ENCODE data around the gene VAV2. TPM values are rescaled to one million over a fixed set of nuclear protein-coding genes. Genes with fewer than 3 reads are reported as not detected.

Gene VAV2
- total and polyA plus RNA-seq, 2 of the 4 experiments (the other 2 are of a cell fraction), result 10.8 to 13.4 TPM

DNA sequence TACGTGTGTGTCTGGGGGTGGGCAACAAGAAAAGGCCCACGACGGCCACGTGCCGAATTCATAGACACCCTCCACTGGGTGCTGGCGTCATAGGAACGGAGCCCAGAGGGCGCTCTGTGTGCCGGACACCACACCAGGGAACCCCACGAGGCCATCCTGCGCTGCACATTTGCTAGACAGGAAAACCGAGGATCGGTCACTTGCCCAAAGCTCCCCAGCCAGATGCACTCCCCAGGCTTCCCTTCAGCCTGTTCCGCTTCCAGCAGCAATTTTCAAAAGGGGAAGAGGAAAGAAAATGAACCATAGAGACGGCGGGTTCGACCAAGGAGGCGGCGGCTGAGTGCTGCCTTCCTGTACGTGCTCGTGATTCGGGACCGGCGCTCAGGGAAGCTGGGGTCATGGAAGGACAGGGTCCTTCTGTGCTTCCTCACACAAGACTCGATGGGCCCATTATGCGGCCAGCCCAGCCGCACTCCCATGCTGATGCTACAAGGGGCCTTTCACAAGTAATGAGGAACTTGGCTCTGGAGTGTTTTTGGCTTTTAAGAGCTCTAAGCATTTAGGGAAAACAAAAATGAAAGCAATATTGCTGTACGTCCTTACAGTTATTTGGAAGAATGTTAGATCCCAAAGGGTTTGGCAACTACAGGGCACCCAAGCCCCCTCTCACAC lies 129.4 kb downstream of the VAV2 start:
- no peak overlapping the region for H3K9ac ChIP-seq (ENCODE audit: low read depth, low read length)
- H3K4me1 ChIP-seq (ENCODE audit: control insufficient read depth, insufficient read depth, low read length), result peaks cover 2% of the 10 kb centered on the region; the same call in 1 of the 2 replicates
- no peak overlapping the region for H3K27ac ChIP-seq (ENCODE audit: insufficient read depth, low read length)
- no peak overlapping the region for H3K4me2 ChIP-seq (ENCODE audit: low read depth, low read length)
- H3K36me3 ChIP-seq (ENCODE audit: control insufficient read depth, insufficient read depth, low read length), result peaks cover 9% of the 10 kb centered on the region; the same call in 1 of the 2 replicates
- TF ChIP-seq, protein P1, sequence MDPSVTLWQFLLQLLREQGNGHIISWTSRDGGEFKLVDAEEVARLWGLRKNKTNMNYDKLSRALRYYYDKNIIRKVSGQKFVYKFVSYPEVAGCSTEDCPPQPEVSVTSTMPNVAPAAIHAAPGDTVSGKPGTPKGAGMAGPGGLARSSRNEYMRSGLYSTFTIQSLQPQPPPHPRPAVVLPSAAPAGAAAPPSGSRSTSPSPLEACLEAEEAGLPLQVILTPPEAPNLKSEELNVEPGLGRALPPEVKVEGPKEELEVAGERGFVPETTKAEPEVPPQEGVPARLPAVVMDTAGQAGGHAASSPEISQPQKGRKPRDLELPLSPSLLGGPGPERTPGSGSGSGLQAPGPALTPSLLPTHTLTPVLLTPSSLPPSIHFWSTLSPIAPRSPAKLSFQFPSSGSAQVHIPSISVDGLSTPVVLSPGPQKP (IDR thresholded peaks at IDR 0.05; ENCODE audit: borderline replicate concordance, low read depth, low read length), result no peak
- no peak for TF ChIP-seq NFE2L2 (IDR thresholded peaks at IDR 0.05; ENCODE audit: low read depth, low read length)
- no peak for TF ChIP-seq MAZ (IDR thresholded peaks at IDR 0.05; ENCODE audit: borderline replicate concordance, low read depth, low read length)
- no peak for TF ChIP-seq POLR2A (IDR thresholded peaks at IDR 0.05; ENCODE audit: low read depth, low read length)
- H3K23ac ChIP-seq (ENCODE audit: low read depth, low read length), result no peak overlapping the region
- in situ Hi-C loops (cut with MboI; ENCODE audit: low sequenced_read_pairs) (no loop called here), dilution Hi-C loops (cut with HindIII; ENCODE audit: low sequenced_read_pairs, unreplicated experiment) (no loop called here), intact Hi-C loops (cut with micrococcal nuclease) (no loop called here)
- peaks cover 14% of the 10 kb centered on the region; the same call in 1 of the 2 replicates for H3K9me1 ChIP-seq (ENCODE audit: insufficient read depth, low read length)
- no peak overlapping the region for H4K91ac ChIP-seq (ENCODE audit: insufficient read depth, low read depth, low read length)
- no peak overlapping the region for H4K8ac ChIP-seq (ENCODE audit: low read depth in 2 of 2, low read length in 2 of 2)
- no peak overlapping the region for H2BK5ac ChIP-seq (ENCODE audit: low read depth, low read length, poor library complexity, severe bottlenecking)
- no peaks in the 10 kb centered on the region for H3K27me3 ChIP-seq (ENCODE audit: control insufficient read depth, insufficient read depth, low read length)
- H2AFZ ChIP-seq (replicated peaks; ENCODE audit: low read length, poor library complexity), result no peak overlapping the region
- no peak overlapping the region for H3K4me3 ChIP-seq (ENCODE audit: insufficient read depth, low read depth, low read length)
- POLR2A ChIA-PET (ENCODE audit: unreplicated experiment), result no interaction called here
- ATAC-seq (ENCODE audit: low read depth) (no peak), DNase-seq (no peak)
- peaks cover 5% of the 10 kb centered on the region for H3K9me3 ChIP-seq (ENCODE audit: control insufficient read depth, insufficient read depth, low read length)
- CTCF ChIA-PET, result no interaction called here
- peaks cover 29 to 59% of the 10 kb centered on the region in 2 experiments for H3K79me1 ChIP-seq (ENCODE audit: low read depth in 1 of 2, low read length in 2 of 2)
- H4K5ac ChIP-seq (ENCODE audit: low read depth, low read length), result no peak overlapping the region
- WGBS, 2 experiments (ENCODE audit: extremely low coverage in 2 of 2, insufficient read length in 1 of 2), result 80% methylated on average over 2 of the region's 28 CpGs; no CpG with 5 or more reads in 1 of the 2 experiments
- H2AK9ac ChIP-seq (replicated peaks; ENCODE audit: low read depth, low read length, poor library complexity), result no peak overlapping the region
- no peak overlapping the region for H2BK20ac ChIP-seq (ENCODE audit: low read depth, low read length)
- H4K20me1 ChIP-seq (ENCODE audit: insufficient read depth, low read length), result peaks cover 38% of the 10 kb centered on the region
- no peak overlapping the region for H2BK15ac ChIP-seq (ENCODE audit: low read depth, low read length)
- BruUV-seq (replicated peaks), result no TSS peak
- H3K18ac ChIP-seq (ENCODE audit: low read depth, low read length), result no peak overlapping the region
- no peak overlapping the region for H3K14ac ChIP-seq (replicated peaks; ENCODE audit: low read depth, low read length)
- no peak overlapping the region for H2AK5ac ChIP-seq (ENCODE audit: low read depth, low read length)
- no peak overlapping the region for H3K56ac ChIP-seq (ENCODE audit: extremely low read depth, insufficient read depth, low read length)
- H2BK120ac ChIP-seq (ENCODE audit: low read depth, low read length), result no peak overlapping the region
- H3K4ac ChIP-seq (ENCODE audit: low read depth, low read length), result no peak overlapping the region
